H1 (cell line): ENCODE measurements around the gene TMEM135. TPM values are rescaled to one million over a fixed set of nuclear protein-coding genes. Genes with fewer than 3 reads are reported as not detected.

Experiments used
- CTCF ChIA-PET: fragments of 300-600 bp; sonication (Branson Sonifier 250); formaldehyde crosslinking; loops from one replicate; lab custom pipeline; 2021; ENCODE audit not compliant: partially characterized antibody; lab: Charles Lee
- POLR2A ChIA-PET: fragments of 300-600 bp; sonication (Branson Sonifier 250); formaldehyde crosslinking; loops from one replicate; lab custom pipeline; 2021; ENCODE audit warnings: inconsistent platforms; ENCODE audit not compliant: partially characterized antibody; lab: Charles Lee
- DNase-seq, 2 experiments: peaks; one replicate each; pipeline versions ENCODE4 v3.0.0 to v3.0.0-alpha.2; 2010 to 2022; ENCODE audit warnings: low spot score in 2 of 2, low read depth in 1 of 2, mixed read lengths in 1 of 2
- FAIRE-seq: peaks from 2 replicates; lab custom pipeline; 2011; peaks lifted over from hg19 to GRCh38; lab: Jason Lieb, UNC
- H2AFZ ChIP-seq: 2 replicates; pipeline ENCODE4 v1.8.1; 2012; ENCODE audit warnings: low read length, inconsistent platforms
- H2AK5ac ChIP-seq: 2 replicates; pipeline ENCODE4 v1.6.1; 2013; ENCODE audit warnings: low read depth, low read length
- H2BK120ac ChIP-seq: replicated peaks from 2 replicates; pipeline ENCODE3; 2013; ENCODE audit warnings: low read depth, low read length, inconsistent platforms
- H2BK12ac ChIP-seq: 2 replicates; pipeline ENCODE4 v1.6.1; 2013; ENCODE audit warnings: low read depth, low read length
- H2BK15ac ChIP-seq: 2 replicates; pipeline ENCODE4 v1.6.1; 2013; ENCODE audit warnings: low read length
- H2BK20ac ChIP-seq: 2 replicates; pipeline ENCODE4 v1.6.1; 2013; ENCODE audit warnings: low read length
- H2BK5ac ChIP-seq: 2 replicates; pipeline ENCODE4 v1.6.1; 2013; ENCODE audit warnings: low read depth, low read length
- H3K14ac ChIP-seq: 2 replicates; pipeline ENCODE4 v1.6.1; 2013; ENCODE audit warnings: inconsistent platforms; ENCODE audit not compliant: insufficient read length
- H3K18ac ChIP-seq: 2 replicates; pipeline ENCODE4 v1.6.1; 2013; ENCODE audit warnings: low read length; ENCODE audit errors: extremely low read depth
- H3K23ac ChIP-seq: 2 replicates; pipeline ENCODE4 v1.6.1; 2013; ENCODE audit warnings: inconsistent platforms; ENCODE audit not compliant: insufficient read length
- H3K23me2 ChIP-seq: 2 replicates; pipeline ENCODE4 v1.6.1; 2013; ENCODE audit warnings: low read depth, low read length
- H3K27ac ChIP-seq: 2 replicates; pipeline ENCODE4 v1.6.1; 2011; ENCODE audit warnings: low read depth, low read length, inconsistent platforms
- H3K27me3 ChIP-seq, 4 experiments: replicated peaks in 1 of 4; 1 replicate in 1 of 4; 2 replicates in 3 of 4; pipeline versions ENCODE4 v1.6.1 to v1.8.1; 2011 to 2013; ENCODE audit warnings: low read length in 3 of 4, mild to moderate bottlenecking in 3 of 4, inconsistent platforms in 2 of 4, mixed read lengths in 2 of 4, moderate library complexity in 1 of 4; ENCODE audit not compliant: control insufficient read depth in 3 of 4, insufficient read depth in 3 of 4; ENCODE audit errors: extremely low read depth in 1 of 4
- H3K36me3 ChIP-seq, 4 experiments: 2 replicates each; pipeline versions ENCODE4 v1.6.1 to v1.8.1; 2011 to 2013; ENCODE audit warnings: mild to moderate bottlenecking in 4 of 4, low read length in 3 of 4, moderate library complexity in 2 of 4, control low read depth in 1 of 4, inconsistent platforms in 1 of 4; ENCODE audit not compliant: insufficient read depth in 4 of 4, control insufficient read depth in 2 of 4
- H3K4ac ChIP-seq: replicated peaks from 2 replicates; pipeline ENCODE3; 2013; ENCODE audit warnings: low read length, low read depth, mixed read lengths, inconsistent platforms; ENCODE audit not compliant: insufficient read length
- H3K4me1 ChIP-seq, 4 experiments: replicated peaks in 1 of 4; 1 replicate in 1 of 4; 2 replicates in 3 of 4; pipeline versions ENCODE4 v1.6.1 to v1.8.1; 2011 to 2013; ENCODE audit warnings: low read length in 3 of 4, inconsistent platforms in 2 of 4, mixed read lengths in 1 of 4; ENCODE audit not compliant: insufficient read depth in 4 of 4, control insufficient read depth in 3 of 4
- H3K4me2 ChIP-seq, 2 experiments: 2 replicates each; pipeline versions ENCODE4 v1.6.1 to v1.8.1; 2011 to 2013; ENCODE audit warnings: low read depth in 2 of 2, low read length in 2 of 2, control low read depth in 1 of 2, inconsistent platforms in 1 of 2, mild to moderate bottlenecking in 1 of 2; ENCODE audit not compliant: insufficient read depth in 1 of 2
- H3K4me3 ChIP-seq, 4 experiments: fragments of 200-600, 300-600 bp in 1 of 4; sonication (generic), shearing (Covaris generic), sonication (Bioruptor Twin) in 1 of 4; 2 replicates each; pipeline versions ENCODE4 v1.5.1 to v1.8.1; 2011 to 2016; ENCODE audit warnings: low read length in 4 of 4, low read depth in 3 of 4, control low read depth in 2 of 4, inconsistent platforms in 2 of 4, mild to moderate bottlenecking in 2 of 4, mixed read lengths in 1 of 4, moderate library complexity in 1 of 4; ENCODE audit not compliant: insufficient read depth in 2 of 4; ENCODE audit errors: extremely low read depth in 1 of 4
- H3K56ac ChIP-seq: replicated peaks from 2 replicates; pipeline ENCODE3; 2013; ENCODE audit warnings: low read depth, mild to moderate bottlenecking, mixed read lengths, low read length, inconsistent platforms; ENCODE audit not compliant: insufficient read length
- H3K79me1 ChIP-seq: 2 replicates; pipeline ENCODE4 v1.6.1; 2013; ENCODE audit warnings: low read depth, low read length, control low read depth
- H3K79me2 ChIP-seq, 2 experiments: 2 replicates each; pipeline versions ENCODE4 v1.6.1 to v1.8.1; 2012 to 2013; ENCODE audit warnings: low read length in 2 of 2, mild to moderate bottlenecking in 2 of 2, inconsistent platforms in 1 of 2; ENCODE audit not compliant: insufficient read depth in 2 of 2, control insufficient read depth in 1 of 2
- H3K9ac ChIP-seq, 4 experiments: replicated peaks in 1 of 4; 1 replicate in 1 of 4; 2 replicates in 3 of 4; pipeline versions ENCODE4 v1.6.1 to v1.8.1; 2011 to 2013; ENCODE audit warnings: low read depth in 3 of 4, low read length in 3 of 4, control low read depth in 2 of 4, mild to moderate bottlenecking in 2 of 4, moderate library complexity in 2 of 4, inconsistent platforms in 1 of 4; ENCODE audit errors: extremely low read depth in 1 of 4
- H3K9me3 ChIP-seq, 2 experiments: 2 replicates each; pipeline versions ENCODE4 v1.6.1 to v1.8.1; 2012 to 2013; ENCODE audit warnings: mild to moderate bottlenecking in 2 of 2, moderate library complexity in 2 of 2, control low read depth in 1 of 2, inconsistent platforms in 1 of 2, low read depth in 1 of 2, low read length in 1 of 2, mixed read lengths in 1 of 2; ENCODE audit not compliant: insufficient read depth in 2 of 2
- H4K20me1 ChIP-seq, 2 experiments: replicated peaks in 1 of 2; 2 replicates each; pipeline versions ENCODE3 to v1.8.1; 2011 to 2013; ENCODE audit warnings: inconsistent platforms in 2 of 2, low read length in 2 of 2, mild to moderate bottlenecking in 1 of 2; ENCODE audit not compliant: insufficient read depth in 2 of 2, control insufficient read depth in 1 of 2
- H4K5ac ChIP-seq: 2 replicates; pipeline ENCODE4 v1.6.1; 2013; ENCODE audit warnings: low read length, low read depth, mixed read lengths, inconsistent platforms; ENCODE audit not compliant: insufficient read length
- H4K8ac ChIP-seq: 2 replicates; pipeline ENCODE4 v1.8.0; 2013; ENCODE audit warnings: mild to moderate bottlenecking, moderate library complexity, low read length, inconsistent platforms; ENCODE audit not compliant: insufficient read depth; ENCODE audit errors: extremely low read depth
- H4K91ac ChIP-seq: replicated peaks from 2 replicates; pipeline ENCODE3; 2013; ENCODE audit warnings: low read length, mixed read lengths, inconsistent platforms; ENCODE audit not compliant: insufficient read length
- CHD1 ChIP-seq: IDR thresholded peaks from 2 replicates; pipeline ENCODE4 v1.6.1; 2012; ENCODE audit warnings: low read depth, low read length, improper control_type of control experiment
- WGBS, 2 experiments: shearing (Covaris generic) in 1 of 2; methylation state at CpG; one replicate each; pipeline versions ENCODE4 v1.1.6 to v1.1.7; 2013 to 2015; ENCODE audit warnings: low lambda C conversion rate in 2 of 2, mixed read lengths in 2 of 2, inconsistent platforms in 1 of 2, low coverage in 1 of 2, missing lambda C conversion rate in 1 of 2; ENCODE audit not compliant: insufficient replicate concordance in 2 of 2, insufficient coverage in 1 of 2, insufficient read length in 1 of 2; ENCODE audit errors: extremely low coverage in 1 of 2, missing lambda C conversion rate in 1 of 2; 5-methylcytosine and 5-hydroxymethylcytosine counted together
- polyA plus RNA-seq, 7 experiments: library from polyadenylated mRNA; depleted of rRNA in 3 of 7; stranded (reverse) in 5 of 7; unstranded in 2 of 7; fragments of >200 nt in 5 of 7; fragments of 200-250 nt in 2 of 7; gene quantifications; 1 replicate in 5 of 7; 2 replicates in 1 of 7; 4 replicates in 1 of 7; pipeline versions ENCODE4 v1.2.1 to v1.2.3, GENCODE V29; 2011 to 2013; ENCODE audit warnings: missing spikeins in 2 of 7, mixed read lengths in 2 of 7
- total RNA-seq: library from RNA; stranded (reverse); fragmentation: NEBNext Ultra II Directional; extraction: Animal tissue kit (Norgen Biotek cat#: 25700); gene quantifications from 2 replicates; pipeline ENCODE4 v1.2.1, GENCODE V29; 2021

The TMEM135 gene
- total and polyA plus RNA-seq, 2 of the 8 experiments (the other 6 are each of a cell fraction or from before 2014, with no cell fraction given) = 9.3 to 31.3 TPM

DNA sequence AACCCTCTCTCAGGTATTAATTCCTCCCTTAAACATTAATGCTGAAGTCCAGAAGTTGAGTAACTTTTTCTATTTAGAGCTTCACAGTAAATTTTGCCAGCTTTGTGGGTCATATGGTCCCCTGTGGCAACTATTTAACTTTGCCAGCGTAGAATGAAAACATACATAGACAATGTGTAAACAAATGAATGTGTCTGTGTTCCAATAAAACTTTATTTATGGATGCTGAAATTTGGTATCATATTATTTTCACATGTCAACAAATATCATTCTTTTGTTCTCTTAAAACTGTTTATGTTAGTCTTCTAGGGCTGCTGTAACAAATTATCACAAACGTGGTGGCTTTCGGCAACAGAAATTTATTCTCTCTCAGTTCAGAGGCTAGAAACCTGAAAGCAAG lies 85.1 kb downstream of the TMEM135 start:
- no peak for TF ChIP-seq CHD1
- Histone ChIP-seq H2BK120ac (no peak overlapping the region), H3K4me2 (no peak overlapping the region), H2BK15ac (no peak overlapping the region), H3K4ac (no peak overlapping the region), H3K79me2 (no peaks in the 10 kb centered on the region), H4K20me1 (no peaks in the 10 kb centered on the region), H3K23ac (no peak overlapping the region), H3K36me3 (no peaks in the 10 kb centered on the region), H4K91ac (no peak overlapping the region), H3K4me3 (no peak overlapping the region), H3K23me2 (no peaks in the 10 kb centered on the region; the same call in 1 of the 2 replicates), H4K8ac (no peak overlapping the region), H2BK12ac (no peak overlapping the region), H2BK20ac (no peak overlapping the region), H3K9me3 (no peaks in the 10 kb centered on the region), H3K18ac (no peak overlapping the region), H3K27me3 (no peaks in the 10 kb centered on the region), H2BK5ac (no peak overlapping the region), H2AFZ (no peak overlapping the region), H3K4me1 (no peaks in the 10 kb centered on the region; a peak in 1 of 7 replicates), H3K27ac (no peak overlapping the region), H3K56ac (no peak overlapping the region), H3K14ac (no peak overlapping the region), H2AK5ac (no peak overlapping the region), H4K5ac (no peak overlapping the region), H3K9ac (no peak overlapping the region), H3K79me1 (no peaks in the 10 kb centered on the region; the same call in 1 of the 2 replicates)
- ChIA-PET POLR2A (no interaction called here), CTCF (interaction anchor here (1.0 to 1.7 kb wide), 3 partner anchors 11 to 127 kb away, joined by 3 to 4 read pairs (median 3); no protein-coding TSS in a partner anchor)
- FAIRE-seq (no peak), DNase-seq (no peak)
- 90% methylated on average over 3 of the region's 3 CpGs; no CpG with 5 or more reads in 1 of the 2 experiments for WGBS, 2 experiments
